ENCODE data around the gene CNTN5.

Gene CNTN5

DNA sequence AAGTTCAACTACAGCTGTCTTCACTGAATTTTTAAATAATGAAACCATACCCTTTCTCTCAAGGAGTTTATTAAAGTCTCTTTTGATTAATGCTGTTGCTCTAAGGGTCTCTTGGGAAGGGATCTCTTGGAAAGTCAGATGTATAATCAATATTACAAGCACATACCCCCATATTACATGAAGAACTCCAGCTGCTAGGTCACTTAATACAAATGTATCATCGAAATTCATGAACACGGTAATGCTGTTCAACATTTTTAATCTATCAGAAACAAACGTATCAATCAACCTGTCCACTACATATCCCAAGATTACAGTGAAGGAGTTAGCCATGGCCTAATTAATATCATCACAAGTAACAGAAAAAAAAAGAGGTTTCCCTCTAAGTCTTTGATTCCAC, 1283.1 kb downstream of the CNTN5 start:
- peaks cover 0 to 3% of the 10 kb centered on the region in 2 donors for H3K9me3 Mint-ChIP-seq
- H3K36me3 Mint-ChIP-seq: no peaks in the 10 kb centered on the region
- no peaks in the 10 kb centered on the region for H3K27me3 Mint-ChIP-seq
- no peak overlapping the region for H3K27ac Mint-ChIP-seq
- no peak for DNase-seq
- no peaks in the 10 kb centered on the region for H3K4me1 Mint-ChIP-seq
- H3K4me3 Mint-ChIP-seq: no peak overlapping the region
- ATAC-seq (replicated peaks): no peak

DNA sequence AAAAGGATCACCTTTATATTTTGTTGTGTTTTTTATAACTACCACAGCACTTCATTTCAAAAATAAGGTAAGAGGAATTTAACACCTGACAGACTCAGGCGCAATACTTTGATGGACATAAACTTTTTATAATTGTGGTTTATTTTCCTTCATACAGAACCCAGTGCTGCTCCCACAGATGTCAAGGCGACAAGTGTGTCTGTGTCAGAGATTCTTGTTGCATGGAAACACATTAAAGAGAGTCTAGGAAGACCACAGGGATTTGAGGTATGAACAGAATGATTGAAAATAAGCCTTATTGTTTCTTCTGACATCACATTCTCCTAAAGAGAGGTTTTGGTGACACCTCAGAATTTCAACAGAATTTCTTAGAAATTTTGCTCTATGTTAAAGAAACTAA, 1287.5 kb downstream of the CNTN5 start:
- Mint-ChIP-seq H3K36me3 (no peaks in the 10 kb centered on the region), H3K4me1 (no peaks in the 10 kb centered on the region), H3K4me3 (no peak overlapping the region), H3K27me3 (no peaks in the 10 kb centered on the region), H3K9me3 (no peaks in the 10 kb centered on the region), H3K27ac (no peak overlapping the region)
- DNase-seq (no peak), ATAC-seq (replicated peaks) (no peak)

DNA sequence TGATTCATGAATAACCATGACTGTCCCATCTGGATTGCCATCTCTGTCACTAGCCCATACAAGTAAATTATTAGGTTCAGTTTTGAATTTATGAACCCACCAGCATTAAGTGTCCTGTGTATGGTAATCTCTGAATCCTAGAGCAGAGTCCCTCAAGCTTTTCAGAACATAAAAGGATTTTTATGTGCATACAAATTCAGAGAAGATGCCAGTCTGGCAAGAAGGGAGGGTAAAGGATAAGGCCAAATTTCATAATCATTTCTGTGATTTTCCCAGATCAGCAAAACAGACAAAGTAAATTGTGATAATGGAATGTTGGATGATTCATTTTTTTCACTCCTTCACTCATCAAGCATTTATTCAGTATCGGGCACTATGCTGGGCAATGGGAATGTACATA, 1295.2 kb downstream of the CNTN5 start:
- Mint-ChIP-seq H3K4me3 (no peak overlapping the region), H3K9me3 (no peaks in the 10 kb centered on the region), H3K27ac (no peak overlapping the region), H3K27me3 (no peaks in the 10 kb centered on the region), H3K36me3 (no peaks in the 10 kb centered on the region), H3K4me1 (no peaks in the 10 kb centered on the region)
- DNase-seq (no peak), ATAC-seq (replicated peaks) (no peak)

DNA sequence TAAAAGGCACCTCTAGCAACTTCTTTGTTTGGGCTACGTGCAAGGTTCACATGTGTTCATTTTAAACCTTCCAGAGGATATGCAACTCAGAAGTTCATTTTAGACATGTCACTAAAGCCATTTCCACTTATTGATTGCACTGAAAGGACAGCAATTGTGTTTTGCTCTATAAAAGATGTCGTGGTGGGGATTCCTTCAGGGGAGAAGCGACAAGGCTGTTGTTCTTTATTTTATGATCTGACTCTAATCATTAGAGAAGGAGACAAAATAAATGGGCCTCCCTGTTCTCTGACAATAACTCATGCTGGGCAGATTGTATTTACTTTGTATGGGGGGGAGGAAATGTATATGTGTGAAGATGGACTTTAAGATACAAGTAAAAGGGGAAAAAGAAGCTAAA, 1296.2 kb downstream of the CNTN5 start:
- Mint-ChIP-seq H3K4me1 (no peaks in the 10 kb centered on the region), H3K4me3 (no peak overlapping the region), H3K9me3 (no peaks in the 10 kb centered on the region), H3K27me3 (no peaks in the 10 kb centered on the region), H3K36me3 (no peaks in the 10 kb centered on the region), H3K27ac (no peak overlapping the region)
- DNase-seq (no peak), ATAC-seq (replicated peaks) (no peak)

DNA sequence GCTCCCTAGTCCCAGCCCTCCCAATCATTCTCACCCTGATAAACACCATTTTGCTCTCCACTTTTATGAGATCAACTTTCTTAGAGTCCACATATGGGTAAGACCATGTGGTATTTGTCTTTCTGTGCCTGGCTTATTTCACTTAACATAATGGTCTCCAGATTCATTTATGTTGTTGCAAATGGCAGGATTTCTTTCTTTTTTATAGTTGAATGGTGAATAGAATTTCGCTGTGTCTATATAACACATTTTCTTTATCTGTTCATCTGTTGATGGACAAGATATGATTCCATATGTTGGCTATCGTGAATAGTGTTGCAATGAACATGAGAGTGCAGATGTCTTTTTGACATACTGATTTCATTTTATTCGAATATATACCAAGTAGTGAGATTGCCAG, 1298.9 kb downstream of the CNTN5 start:
- no peaks in the 10 kb centered on the region for H3K9me3 Mint-ChIP-seq
- H3K27me3 Mint-ChIP-seq: no peaks in the 10 kb centered on the region
- DNase-seq (no peak), ATAC-seq (replicated peaks) (no peak)
- no peaks in the 10 kb centered on the region for H3K36me3 Mint-ChIP-seq
- no peaks in the 10 kb centered on the region for H3K4me1 Mint-ChIP-seq
- H3K27ac Mint-ChIP-seq: no peak overlapping the region
- H3K4me3 Mint-ChIP-seq: no peak overlapping the region

DNA sequence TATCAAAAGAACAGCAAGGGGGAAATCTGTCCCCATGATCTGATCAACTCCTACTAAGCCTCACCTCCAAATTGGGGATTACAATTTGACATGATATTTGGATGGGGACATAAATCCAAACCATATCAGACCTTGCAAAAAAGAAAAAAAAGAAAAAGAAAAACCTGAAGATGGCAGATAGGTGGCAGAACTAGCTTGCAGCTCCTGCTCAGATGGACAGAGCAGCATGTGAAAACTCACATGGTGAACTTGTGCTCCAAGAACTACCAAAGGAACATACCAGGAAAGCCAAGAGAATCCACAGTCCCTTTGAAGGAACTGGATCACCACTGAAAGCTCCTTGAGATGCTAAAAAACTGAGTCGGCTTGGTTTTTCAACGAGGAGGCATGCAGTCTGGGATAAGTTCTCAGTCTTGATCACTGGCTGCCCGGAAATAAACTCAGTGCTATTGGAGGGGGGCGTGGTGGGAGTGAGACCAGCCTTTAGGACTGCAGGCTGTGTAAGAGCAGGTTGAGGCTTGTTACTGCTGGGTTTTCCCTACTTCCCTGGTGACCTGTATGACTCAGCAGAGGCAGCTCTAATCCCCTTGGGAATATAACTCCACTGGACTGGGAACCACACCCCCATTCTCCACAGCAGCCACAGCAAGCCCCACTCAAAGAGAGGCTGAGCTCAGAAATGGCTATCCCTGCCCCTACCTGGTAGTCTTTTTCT, 1308.0 kb downstream of the CNTN5 start:
- Mint-ChIP-seq H3K4me1 (no peaks in the 10 kb centered on the region), H3K27me3 (no peaks in the 10 kb centered on the region), H3K27ac (no peak overlapping the region), H3K9me3 (peaks cover 7% of the 10 kb centered on the region in 2 donors), H3K4me3 (no peak overlapping the region), H3K36me3 (no peaks in the 10 kb centered on the region)
- no peak for ATAC-seq (replicated peaks)
- no peak for DNase-seq

DNA sequence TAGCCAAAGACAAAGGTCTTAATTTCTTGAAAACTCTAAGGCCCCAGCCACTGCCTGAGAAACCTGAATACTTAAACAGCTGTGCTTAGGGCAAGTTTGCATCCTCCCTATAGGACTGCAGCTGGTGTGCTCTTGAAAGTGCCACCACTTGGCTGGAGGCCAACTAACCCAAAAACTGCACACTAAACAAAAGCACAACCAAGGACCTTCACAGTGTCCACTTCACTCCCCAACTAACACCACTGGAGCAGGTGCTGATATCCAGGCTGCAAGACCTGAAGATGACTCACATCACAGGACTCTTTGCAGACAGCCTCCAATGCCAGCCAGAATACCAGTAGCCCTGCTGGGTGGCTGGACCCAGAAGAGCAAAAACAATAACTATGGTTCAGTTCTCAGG, 1308.6 kb downstream of the CNTN5 start:
- DNase-seq: no peak
- ATAC-seq (replicated peaks): no peak
- Mint-ChIP-seq H3K27ac (no peak overlapping the region), H3K4me3 (no peak overlapping the region), H3K36me3 (no peaks in the 10 kb centered on the region), H3K27me3 (no peaks in the 10 kb centered on the region), H3K4me1 (no peaks in the 10 kb centered on the region), H3K9me3 (peaks cover 9 to 12% of the 10 kb centered on the region in 2 donors)

DNA sequence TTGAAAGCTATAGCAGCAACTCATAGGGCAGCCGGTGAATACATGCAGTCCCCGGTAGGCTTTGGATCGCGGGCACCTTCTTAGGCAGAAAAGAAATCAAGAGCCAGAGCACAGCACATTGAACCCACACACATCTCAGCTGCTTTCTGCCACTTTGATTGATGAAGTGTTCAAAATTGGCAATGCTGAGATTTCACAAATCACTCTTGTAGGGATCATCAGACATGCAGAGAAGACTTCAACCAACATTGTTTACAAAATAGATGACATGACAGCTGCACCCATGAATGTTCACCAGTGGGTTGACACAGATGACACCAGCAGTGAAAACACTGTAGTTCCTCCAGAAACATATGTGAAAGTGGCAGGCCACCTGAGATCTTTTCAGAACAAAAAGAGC, 1316.1 kb downstream of the CNTN5 start:
- Mint-ChIP-seq H3K4me3 (no peak overlapping the region), H3K27me3 (no peaks in the 10 kb centered on the region), H3K27ac (no peak overlapping the region), H3K4me1 (no peaks in the 10 kb centered on the region), H3K9me3 (peaks cover 6 to 8% of the 10 kb centered on the region in 2 donors), H3K36me3 (no peaks in the 10 kb centered on the region)
- ATAC-seq (replicated peaks) (no peak), DNase-seq (no peak)

DNA sequence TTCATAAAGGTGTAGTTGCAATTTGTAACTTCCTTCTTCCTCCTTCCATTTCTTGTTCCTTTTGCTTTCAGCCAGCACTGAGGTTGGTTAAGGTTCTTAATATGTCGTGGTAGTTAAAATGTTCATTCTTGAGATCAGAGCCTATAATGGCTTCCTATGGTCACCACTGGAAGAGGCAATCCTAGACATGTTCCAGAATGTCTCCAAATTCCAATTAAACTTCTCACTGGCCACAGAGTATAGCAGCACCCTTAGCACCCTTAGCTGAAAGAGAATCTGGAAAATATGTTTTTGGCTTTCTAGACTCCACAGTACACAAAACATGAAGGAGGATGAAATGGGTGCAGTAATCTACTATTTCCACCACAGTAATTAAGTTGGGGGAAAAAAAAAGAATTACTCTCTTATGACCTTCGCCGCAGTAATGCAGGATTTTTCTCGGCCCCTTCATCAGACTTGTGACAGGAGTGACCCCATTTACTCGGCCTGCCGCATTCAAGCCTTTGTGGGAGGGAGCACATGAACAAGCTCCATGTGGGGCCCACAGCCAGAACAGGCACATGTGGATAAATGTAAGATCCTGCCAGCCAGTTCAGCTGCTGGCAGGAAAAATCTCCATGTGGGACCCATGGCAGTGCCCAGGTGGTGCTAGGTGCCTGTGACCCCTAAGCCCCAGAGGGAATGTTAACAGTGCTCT, 1317.5 kb downstream of the CNTN5 start:
- ATAC-seq (replicated peaks): no peak
- Mint-ChIP-seq H3K4me1 (no peaks in the 10 kb centered on the region), H3K36me3 (no peaks in the 10 kb centered on the region), H3K27ac (no peak overlapping the region), H3K4me3 (no peak overlapping the region), H3K27me3 (no peaks in the 10 kb centered on the region), H3K9me3 (peaks cover 5 to 6% of the 10 kb centered on the region in 2 donors)
- DNase-seq: no peak

DNA sequence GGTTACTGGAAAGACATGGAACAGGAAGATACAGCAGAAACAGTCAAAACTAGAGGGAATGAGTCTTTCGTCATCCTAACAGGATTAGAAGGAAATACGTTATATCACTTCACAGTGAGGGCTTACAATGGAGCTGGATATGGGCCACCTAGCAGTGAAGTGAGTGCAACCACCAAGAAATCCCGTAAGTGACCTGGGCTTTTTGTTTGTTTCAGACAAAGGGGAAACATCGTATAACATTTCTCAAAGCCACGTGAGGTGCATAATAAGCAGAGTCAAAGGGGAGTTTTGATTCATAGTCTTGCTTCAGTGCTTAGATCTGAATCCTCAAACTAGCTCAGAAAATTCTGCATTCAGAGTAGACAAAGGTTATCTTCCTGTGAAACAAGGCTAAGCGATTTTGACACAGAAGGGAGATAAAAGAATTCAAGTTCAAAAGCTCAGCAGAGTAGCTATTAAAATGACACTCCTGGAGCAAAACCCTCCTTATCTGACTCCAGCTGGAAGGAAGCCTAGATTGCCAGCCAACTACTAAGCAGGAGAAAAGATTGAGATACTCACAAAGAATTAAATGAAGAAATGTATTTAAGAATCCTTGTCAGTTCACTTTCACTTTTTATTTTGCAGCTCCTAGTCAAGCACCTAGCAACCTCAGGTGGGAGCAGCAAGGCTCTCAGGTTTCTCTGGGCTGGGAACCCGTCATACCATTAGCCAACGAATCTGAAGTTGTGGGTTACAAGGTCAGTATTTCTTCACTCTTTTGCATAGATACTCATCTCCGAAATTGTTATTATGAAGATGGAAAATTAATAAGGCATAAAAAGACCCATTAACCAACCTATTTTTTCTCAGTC, 1319.9 kb downstream of the CNTN5 start:
- Mint-ChIP-seq H3K27me3 (no peaks in the 10 kb centered on the region), H3K9me3 (peaks cover 0 to 3% of the 10 kb centered on the region in 2 donors), H3K27ac (no peak overlapping the region), H3K4me3 (no peak overlapping the region), H3K36me3 (no peaks in the 10 kb centered on the region), H3K4me1 (no peaks in the 10 kb centered on the region)
- DNase-seq (no peak), ATAC-seq (replicated peaks) (no peak)

DNA sequence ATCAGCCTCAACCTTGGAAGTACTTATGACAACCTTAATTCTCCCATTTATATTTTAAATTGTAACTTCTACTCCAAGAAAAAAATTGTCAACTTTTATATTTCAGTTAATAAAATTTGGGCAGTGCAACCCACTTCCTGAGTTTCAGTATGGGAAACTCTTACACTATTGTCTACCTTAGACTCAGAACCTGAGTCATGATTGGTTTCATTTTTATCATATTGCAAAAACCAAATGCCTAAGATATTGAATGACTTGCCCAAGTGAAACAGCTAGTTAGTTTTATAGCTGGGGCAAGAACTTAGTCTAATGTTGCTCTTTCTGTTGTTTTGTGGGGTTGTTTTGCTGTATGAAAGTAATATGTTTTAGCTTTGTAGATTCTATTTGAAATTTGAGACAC, 1332.3 kb downstream of the CNTN5 start:
- no peak overlapping the region for H3K4me3 Mint-ChIP-seq
- H3K9me3 Mint-ChIP-seq: peaks cover 0 to 6% of the 10 kb centered on the region in 2 donors
- H3K4me1 Mint-ChIP-seq: no peaks in the 10 kb centered on the region
- H3K27ac Mint-ChIP-seq: no peak overlapping the region
- H3K27me3 Mint-ChIP-seq: no peaks in the 10 kb centered on the region
- ATAC-seq (replicated peaks) (no peak), DNase-seq (no peak)
- no peaks in the 10 kb centered on the region for H3K36me3 Mint-ChIP-seq

DNA sequence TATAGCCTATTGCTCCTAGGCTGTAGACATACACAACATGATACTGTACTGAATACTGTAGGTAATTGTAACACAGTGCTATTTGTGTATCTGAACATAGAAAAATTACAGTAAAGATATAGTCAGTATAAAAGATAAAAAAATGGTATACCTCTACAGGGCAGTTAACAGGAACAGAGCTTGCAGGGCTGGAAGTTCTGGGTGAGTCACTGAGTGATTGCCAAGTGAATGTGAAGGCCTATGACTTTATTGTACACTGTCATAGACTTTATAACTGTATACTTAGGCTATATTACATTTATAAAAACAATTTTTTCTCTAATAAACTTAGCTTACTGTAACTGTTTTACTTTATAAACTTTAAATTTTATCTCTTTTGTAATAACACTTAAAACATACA, 1334.0 kb downstream of the CNTN5 start:
- ATAC-seq (replicated peaks) (no peak), DNase-seq (no peak)
- H3K9me3 Mint-ChIP-seq: peaks cover 0 to 6% of the 10 kb centered on the region in 2 donors
- no peaks in the 10 kb centered on the region for H3K4me1 Mint-ChIP-seq
- no peak overlapping the region for H3K27ac Mint-ChIP-seq
- no peaks in the 10 kb centered on the region for H3K27me3 Mint-ChIP-seq
- H3K4me3 Mint-ChIP-seq: no peak overlapping the region
- no peaks in the 10 kb centered on the region for H3K36me3 Mint-ChIP-seq

DNA sequence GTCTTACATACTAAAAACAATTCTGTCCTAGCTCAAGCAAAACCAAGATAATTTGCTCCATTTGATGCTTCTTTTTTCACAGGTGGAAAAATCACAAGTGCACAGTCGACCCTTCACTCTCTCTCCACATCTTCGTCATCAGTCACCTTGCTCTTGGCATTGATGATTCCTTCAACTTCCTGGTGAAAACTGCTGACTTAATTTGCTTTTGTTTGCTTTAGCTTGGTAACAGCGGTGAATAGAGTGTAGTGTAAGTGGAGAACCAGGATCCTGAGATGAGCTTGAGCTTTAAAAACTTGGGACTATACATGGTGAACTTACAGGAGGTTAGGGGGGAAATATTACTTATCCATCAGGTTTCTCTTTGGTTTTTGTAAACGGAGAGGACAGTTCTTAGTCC, 1335.3 kb downstream of the CNTN5 start:
- DNase-seq: no peak
- H3K4me1 Mint-ChIP-seq: no peaks in the 10 kb centered on the region

DNA sequence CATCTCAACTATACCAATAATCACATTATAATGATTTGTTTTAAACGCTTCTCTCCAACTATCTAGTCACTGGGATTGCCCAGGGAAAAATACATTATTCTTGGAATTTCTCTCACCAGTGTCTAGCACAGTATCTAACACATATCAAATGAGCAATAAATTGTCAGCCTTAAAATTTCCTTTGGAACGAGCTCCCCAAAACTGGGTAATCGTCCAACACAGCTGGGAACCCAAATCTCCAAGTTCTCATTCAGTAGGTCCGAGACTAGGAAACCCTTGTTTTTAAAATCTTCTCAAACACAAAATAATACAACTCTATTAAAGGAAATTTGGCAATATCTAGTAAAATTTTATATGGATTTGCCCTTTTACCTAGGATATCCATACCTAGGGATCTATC, 1338.5 kb downstream of the CNTN5 start:
- ATAC-seq (replicated peaks) (no peak), DNase-seq (no peak)
- no peaks in the 10 kb centered on the region for H3K27me3 Mint-ChIP-seq
- no peak overlapping the region for H3K27ac Mint-ChIP-seq
- H3K4me1 Mint-ChIP-seq: no peaks in the 10 kb centered on the region
- H3K36me3 Mint-ChIP-seq: no peaks in the 10 kb centered on the region
- no peak overlapping the region for H3K4me3 Mint-ChIP-seq
- peaks cover 6 to 11% of the 10 kb centered on the region in 2 donors for H3K9me3 Mint-ChIP-seq

More for the DNA sequence above, 1335.3 kb downstream of the CNTN5 start:
- no peak for ATAC-seq (replicated peaks)
- peaks cover 3 to 4% of the 10 kb centered on the region in 2 donors for H3K9me3 Mint-ChIP-seq
- H3K4me3 Mint-ChIP-seq: no peak overlapping the region
- H3K27me3 Mint-ChIP-seq: no peaks in the 10 kb centered on the region
- H3K36me3 Mint-ChIP-seq: no peaks in the 10 kb centered on the region
- H3K27ac Mint-ChIP-seq: no peak overlapping the region

DNA sequence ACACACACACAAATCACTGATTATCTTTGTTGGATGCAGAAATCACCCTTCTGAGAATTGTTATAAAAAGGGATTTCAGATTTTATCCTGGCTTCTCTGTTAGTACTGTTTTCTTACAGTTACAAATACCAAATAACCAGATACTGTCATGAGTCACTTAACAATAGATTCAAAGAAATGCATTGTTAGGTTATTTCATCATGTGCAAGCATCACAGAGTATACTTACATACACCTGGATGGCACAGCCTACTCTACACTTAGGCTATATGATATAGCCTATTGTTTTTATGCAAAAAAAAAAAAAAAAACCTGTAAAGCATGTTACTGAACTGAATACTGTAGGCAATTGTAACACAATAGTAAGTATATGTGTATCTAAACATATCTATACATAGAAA, 1347.1 kb downstream of the CNTN5 start:
- H3K27me3 Mint-ChIP-seq: no peaks in the 10 kb centered on the region
- no peak overlapping the region for H3K27ac Mint-ChIP-seq
- no peak overlapping the region for H3K4me3 Mint-ChIP-seq
- no peak for ATAC-seq (replicated peaks)
- H3K36me3 Mint-ChIP-seq: no peaks in the 10 kb centered on the region
- H3K4me1 Mint-ChIP-seq: no peaks in the 10 kb centered on the region
- no peak for DNase-seq
- H3K9me3 Mint-ChIP-seq: peaks cover 5 to 14% of the 10 kb centered on the region in 2 donors
